AG08396 (cell line): ENCODE results near the gene THSD4.
"Not testable (repeated sequence)": the region's sequence is repeated elsewhere in the genome, so short reads cannot be mapped to it uniquely, and the experiment has no call there.

Experiments used
- DNase-seq: peaks from one replicate; pipeline ENCODE4 v3.0.0; 2012; ENCODE audit warnings: low spot score, mixed read lengths

THSD4 gene

GRCh38 chr15:71430782-71431181, 315.5 kb downstream of the THSD4 start:
- DNase-seq: no peak

- no peak for DNase-seq
Observed at GRCh38 chr15:71431343-71432336, 316.4 kb downstream of the THSD4 start.

DNA sequence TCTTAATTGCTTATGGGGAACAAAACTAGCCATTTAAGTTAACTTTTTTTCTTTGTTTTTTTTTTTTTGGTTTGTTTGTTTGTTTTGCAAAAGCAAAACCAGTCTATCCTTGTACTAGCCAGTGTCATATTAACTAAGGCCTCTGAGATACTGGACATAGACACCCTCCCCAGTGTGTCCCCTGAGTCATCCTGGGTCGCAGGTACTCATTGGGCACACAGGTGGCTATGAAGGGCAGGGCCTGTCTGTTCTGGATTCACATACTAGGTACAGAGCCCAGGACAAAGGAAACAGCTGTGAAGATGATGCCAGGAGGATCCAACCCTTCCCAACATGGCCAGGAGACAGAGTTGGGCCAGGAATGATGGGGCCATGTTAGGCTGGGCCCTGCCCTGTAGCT, 318.1 kb downstream of the THSD4 start:
- DNase-seq: no peak

- DNase-seq: no peak
Observed at GRCh38 chr15:71434774-71435173, 319.5 kb downstream of the THSD4 start.

DNA sequence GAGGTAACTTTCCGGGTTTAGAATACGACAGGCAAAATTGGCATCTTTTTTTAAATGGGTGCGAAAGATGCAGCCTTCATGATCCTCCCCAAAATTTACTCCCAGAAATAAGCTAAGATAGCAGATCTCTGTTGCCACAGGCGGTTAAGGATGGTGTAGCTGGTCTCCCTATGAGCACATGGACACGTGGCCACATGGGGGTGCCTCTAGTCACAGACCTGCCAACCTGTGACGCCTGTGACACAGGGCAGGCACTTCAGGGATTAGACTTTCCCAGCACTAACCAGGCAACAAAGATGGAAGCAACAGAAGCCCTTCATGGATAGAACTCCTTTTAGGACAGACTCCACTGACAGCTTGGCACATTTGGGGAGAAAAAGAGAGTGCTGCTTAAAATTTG, 320.3 kb downstream of the THSD4 start:
- DNase-seq: no peak

- no peak for DNase-seq
Observed at GRCh38 chr15:71436854-71437253, 321.6 kb downstream of the THSD4 start.

DNA sequence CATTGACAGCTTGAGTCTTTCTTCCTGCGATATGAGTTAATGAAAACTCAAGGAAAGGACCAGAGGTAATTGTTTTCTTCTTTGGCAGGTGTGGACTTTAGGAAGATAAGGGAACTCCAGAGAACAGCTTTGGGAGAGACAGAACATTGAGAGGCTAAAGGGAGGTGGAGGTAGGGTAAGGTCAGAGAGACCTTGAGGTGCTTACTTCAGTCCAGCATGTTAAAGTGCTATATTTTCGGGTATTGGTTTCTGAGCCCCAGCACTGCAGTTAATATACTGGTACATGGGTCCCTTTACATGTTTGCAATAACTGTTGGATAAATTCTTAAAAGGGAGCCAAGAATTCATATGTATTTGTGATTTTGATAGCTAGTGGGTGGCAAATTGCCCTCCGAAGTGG, 322.1 kb downstream of the THSD4 start:
- no peak for DNase-seq

DNA sequence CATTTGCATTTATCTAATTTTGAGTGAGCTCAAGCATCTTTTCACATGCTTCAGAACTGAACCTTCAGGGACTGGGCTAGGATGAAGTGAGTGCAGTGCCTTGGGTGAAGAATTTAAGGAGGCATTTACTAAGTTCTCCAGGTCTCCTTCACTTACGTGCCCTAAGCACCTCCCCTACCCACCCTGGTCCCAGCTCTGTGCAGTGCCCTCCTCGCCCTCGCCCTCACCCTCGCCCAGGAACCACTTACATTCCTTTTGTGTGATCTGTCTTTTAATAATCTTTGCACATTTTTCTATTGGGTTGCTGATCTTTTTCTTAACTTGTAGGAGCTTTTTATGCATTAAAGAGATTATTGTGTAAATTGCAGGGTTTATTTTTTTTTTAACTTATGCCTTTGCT, 322.6 kb downstream of the THSD4 start:
- no peak for DNase-seq

GRCh38 chr15:71439478-71439877, 324.2 kb downstream of the THSD4 start:
- DNase-seq: not testable (repeated sequence)

DNA sequence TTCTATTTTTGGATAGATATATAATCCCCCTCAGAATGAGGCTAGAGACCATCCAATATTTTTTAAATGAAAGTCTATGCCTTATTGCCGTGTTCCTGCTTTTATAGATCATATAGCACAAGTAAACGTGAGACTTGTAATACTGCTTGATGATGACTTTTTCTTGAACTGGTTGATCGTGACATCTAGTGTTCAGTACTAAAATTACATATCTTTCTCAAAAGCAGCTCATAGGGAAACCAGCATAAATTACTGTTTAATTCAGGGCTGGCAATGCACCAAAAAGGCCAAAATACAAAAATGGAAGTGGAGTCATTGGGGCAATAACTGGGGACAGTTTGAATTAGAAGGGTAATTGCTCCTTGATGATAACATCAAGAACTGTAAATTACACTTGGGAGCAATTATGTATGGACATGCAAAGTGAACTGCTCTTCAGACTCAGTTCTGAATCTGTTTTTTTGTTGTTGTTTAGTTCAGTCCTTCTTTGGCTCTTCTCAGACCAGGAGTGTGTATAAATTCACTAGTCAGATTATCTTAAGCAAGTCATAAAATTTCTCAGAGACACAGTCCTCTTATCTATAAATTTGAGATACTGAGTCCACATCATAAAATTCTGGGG, 325.3 kb downstream of the THSD4 start:
- DNase-seq: peak; percentile 25

DNA sequence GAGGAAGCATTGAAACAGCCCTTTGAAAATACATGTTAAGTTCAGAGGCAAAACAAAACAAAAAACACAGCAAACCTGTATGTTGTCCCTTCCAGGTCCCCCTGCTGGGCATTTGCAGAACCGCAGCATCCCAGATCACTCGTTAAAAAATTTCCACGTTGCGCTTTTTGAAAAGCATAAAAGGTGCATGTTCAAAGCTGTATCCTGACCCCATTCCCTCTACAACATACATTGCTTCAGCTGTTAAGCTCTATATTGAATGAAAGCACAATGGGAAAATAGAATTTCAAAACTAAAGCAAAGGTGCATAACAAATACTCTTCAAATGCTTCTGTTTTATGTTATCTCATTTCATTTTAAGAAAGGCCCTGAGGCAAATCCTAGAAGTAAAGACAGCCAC, 328.3 kb downstream of the THSD4 start:
- DNase-seq: peak; percentile 52

DNA sequence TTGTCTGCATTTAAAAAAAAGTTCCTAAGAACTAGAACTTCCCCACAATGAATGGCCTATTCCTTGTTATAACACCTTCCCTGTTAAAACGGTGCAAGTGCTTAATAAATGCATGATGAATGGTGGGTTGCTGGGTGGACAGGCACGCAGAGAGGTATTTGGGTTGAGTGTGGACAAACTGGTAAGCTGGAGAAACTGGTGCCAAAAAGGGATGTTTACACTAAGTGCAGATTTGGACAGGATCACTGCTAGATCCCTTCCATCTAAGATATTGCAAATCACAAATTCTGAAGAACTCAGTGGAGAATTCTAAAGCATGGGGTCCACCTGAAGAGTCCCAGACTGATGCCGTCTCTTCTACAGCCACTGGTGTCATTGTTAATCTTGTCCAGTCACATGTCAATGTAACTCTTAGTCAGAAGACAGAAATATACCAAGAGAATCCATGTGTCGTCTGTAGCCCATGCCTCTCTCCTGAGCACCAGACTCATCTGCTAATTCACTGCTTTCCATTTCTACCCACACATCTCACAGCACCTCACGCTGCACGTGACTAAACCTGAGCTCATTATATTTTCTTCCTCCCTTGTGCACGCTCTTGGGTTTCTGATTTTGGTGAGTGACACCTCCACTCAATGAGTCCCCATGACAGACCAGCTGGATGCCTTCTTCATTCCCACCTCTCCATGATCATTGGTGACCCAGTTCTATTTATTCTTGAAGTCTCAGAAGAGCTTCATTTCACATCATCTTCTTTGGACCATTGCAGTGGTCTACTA, 328.9 kb downstream of the THSD4 start:
- no peak for DNase-seq

- DNase-seq: no peak
Observed at GRCh38 chr15:71444866-71445590, 329.8 kb downstream of the THSD4 start.

DNA sequence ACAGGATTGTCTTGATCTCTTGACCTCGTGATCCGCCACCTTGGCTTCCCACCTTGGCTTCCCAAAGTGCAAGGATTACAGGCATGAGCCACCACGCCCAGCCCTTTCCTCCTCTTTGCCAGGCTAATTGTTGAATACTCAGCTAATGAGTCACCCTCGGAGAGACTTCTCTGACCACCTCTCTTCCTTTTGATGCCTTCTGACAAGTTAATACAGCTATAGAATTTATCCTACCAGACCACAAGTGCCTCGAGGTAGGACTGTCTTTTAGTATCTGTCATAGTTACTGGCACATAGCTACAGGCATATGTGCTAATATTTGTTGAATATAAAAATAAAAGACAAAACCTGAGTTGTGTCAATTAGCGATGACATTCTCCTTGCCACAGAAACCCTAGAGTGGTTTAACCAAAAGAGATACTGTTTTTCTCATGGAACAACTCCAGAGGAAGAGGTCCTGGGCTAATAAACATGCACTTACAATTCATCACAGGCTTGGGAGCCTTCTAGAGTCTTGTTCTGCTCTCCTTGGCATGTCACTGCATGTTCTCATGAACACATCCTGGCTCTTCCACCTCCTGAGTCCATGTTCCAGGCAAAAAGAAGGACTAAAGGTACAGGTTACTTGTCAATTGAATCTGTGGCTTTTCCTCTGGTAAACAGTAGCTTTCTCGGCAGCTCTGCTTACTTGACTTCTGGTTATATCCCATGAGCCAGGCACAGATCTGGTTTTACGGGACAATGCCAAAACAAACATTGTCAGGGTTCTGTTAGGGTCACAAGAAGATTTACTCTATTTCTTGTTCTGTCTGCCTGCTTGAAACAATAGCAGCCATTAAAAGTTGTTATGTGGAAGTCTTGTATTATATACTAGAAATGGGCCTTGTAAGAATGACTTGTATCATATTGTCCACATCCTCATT, 332.3 kb downstream of the THSD4 start:
- no peak for DNase-seq

DNA sequence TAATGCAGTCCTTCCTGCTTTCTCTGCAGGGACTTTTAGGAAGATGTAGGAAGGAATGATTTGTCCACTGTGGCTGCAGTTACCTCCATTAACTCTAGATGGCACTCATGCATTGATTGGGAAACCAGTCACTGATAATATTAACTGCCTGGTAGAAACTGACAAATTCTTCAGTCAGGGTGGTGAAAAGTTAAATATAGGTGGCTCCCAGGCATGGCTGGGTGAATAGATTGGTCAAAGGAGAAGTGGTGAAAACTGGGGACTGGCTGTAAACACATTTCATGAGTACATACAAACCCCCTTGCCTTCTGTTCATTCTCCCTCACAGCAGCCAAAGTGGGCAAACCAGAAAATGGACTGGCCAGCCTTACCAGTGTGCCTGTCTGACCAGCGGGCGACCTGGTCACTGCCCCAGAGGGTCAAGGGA, 333.4 kb downstream of the THSD4 start:
- peak; percentile 43 for DNase-seq

DNA sequence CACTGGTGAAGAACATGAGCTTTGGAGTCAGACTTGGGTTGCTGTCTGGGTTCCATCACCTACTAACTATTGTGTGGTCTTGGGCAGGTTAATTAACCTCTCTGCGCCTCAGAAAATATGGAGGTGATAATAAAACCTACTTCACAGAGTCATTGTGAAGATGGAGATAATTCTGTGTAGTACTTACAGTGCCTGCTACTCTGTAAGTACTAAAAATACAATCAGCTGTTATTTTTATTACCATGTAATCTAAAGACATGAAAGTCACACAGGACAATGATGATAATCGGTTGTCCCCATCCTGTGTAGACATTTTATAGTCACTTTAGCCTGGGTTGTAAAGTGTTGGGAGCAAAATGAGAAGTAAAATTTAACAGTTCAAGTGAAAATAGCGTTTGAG, 334.1 kb downstream of the THSD4 start:
- no peak for DNase-seq

DNA sequence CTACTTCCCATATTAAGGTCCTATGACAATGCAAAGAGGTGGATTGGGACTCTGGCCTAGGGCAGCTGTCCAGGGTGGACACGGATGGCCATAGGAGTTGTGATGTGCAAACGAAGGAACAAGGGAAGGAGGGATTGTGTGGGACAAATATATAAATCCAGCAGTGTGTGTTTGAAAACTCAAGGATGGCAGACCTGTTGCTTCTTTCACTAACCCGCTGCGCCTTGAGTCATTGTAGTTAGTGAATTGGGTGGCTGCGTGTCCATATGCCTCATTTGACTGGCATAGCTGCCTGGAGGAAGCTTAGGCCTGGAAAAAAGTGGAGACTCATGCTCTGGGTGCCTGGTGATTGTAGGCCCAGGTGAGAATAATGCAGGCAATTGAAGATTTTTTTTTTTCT, 334.7 kb downstream of the THSD4 start:
- DNase-seq: no peak

- DNase-seq: no peak
Observed at GRCh38 chr15:71451130-71451529, 335.9 kb downstream of the THSD4 start.

GRCh38 chr15:71452893-71453292, 337.6 kb downstream of the THSD4 start:
- DNase-seq: no peak

GRCh38 chr15:71454462-71454996, 339.3 kb downstream of the THSD4 start:
- no peak for DNase-seq

DNA sequence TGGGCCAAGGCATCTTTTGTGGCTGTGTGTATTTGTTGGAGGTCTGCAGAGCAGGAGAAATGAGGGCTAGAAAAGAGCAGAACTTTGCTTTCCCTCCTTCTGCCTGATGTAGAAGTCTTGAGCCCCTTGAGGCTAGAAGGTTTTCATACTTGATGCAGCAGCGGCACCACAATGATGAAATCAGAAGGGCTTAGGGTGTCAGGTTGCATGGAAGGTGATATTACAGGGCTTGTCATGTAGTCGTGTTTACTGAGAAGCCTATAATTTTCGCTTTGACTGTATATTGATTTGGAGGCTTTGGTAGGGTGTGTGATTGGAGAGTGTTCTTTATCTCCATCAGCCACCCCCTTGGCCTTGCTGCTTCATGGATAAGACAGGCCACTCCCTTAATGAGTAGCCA, 339.8 kb downstream of the THSD4 start:
- DNase-seq: no peak
